K562 (cell line): ENCODE data around the gene MED14. TPM values are rescaled to one million over a fixed set of nuclear protein-coding genes. Genes with fewer than 3 reads are reported as not detected.
A peak's percentile ranks its signal among the peaks of the same experiment; 100 is the strongest.

Experiments used
- ATAC-seq: fragments of 200-7000 bp; cut with Tn5 transposase; 3 replicates; pipeline ENCODE4 v1.9.1; 2020; ENCODE audit warnings: moderate library complexity
- BruUV-seq: library from RNA; stranded (reverse); fragments of 400-500 nt; replicated peaks from 2 replicates; lab custom pipeline; 2021; lab: Mats Ljungman, UMichigan
- CTCF ChIA-PET: fragments of 300-600 bp; formaldehyde crosslinking; extraction: SDS; loops from one replicate; lab custom pipeline; 2021; ENCODE audit warnings: low intra/inter-chr PET ratio; lab: Yijun Ruan, JAX
- POLR2A ChIA-PET: fragments of 300-600, 350-650 bp; sonication (Branson Sonifier 250); formaldehyde crosslinking; extraction: SDS; loops from one replicate; lab custom pipeline; 2021; ENCODE audit warnings: antibody characterized with exemption, inconsistent platforms; lab: Yijun Ruan, JAX
- DNase-seq, 4 experiments: peaks; one replicate each; pipeline versions ENCODE4 v3.0.0 to v3.0.0-alpha.2; 2011 to 2018; ENCODE audit warnings: low spot score in 3 of 4, mixed read lengths in 3 of 4; ENCODE audit errors: extremely low read depth in 1 of 4
- FAIRE-seq: peaks from 2 replicates; lab custom pipeline; 2011; peaks lifted over from hg19 to GRCh38; lab: Jason Lieb, UNC
- H2AFZ ChIP-seq: 2 replicates; pipeline ENCODE4 v1.6.0; 2011; ENCODE audit warnings: low read depth, low read length, control low read depth, inconsistent platforms
- H3K27ac ChIP-seq: fragments of 200-600 bp; 3 replicates; pipeline ENCODE4 v1.8.0; 2011; ENCODE audit warnings: low read depth, mild to moderate bottlenecking, control low read depth, inconsistent platforms, low read length, moderate library complexity, mixed read lengths; ENCODE audit errors: extremely low read depth
- H3K27me3 ChIP-seq, 2 experiments: fragments of 300-600 bp in 1 of 2; 2 replicates in 1 of 2; 3 replicates in 1 of 2; pipeline versions ENCODE4 v1.6.0 to v1.8.0; 2011; ENCODE audit warnings: inconsistent platforms in 2 of 2, low read length in 2 of 2, mild to moderate bottlenecking in 1 of 2, mixed read lengths in 1 of 2, moderate library complexity in 1 of 2; ENCODE audit not compliant: control insufficient read depth in 2 of 2, insufficient read depth in 2 of 2
- H3K36me3 ChIP-seq: fragments of 300-600 bp; 3 replicates; pipeline ENCODE4 v1.8.0; 2011; ENCODE audit warnings: mild to moderate bottlenecking, low read length, inconsistent platforms; ENCODE audit not compliant: control insufficient read depth, insufficient read depth
- H3K4me1 ChIP-seq, 2 experiments: fragments of 200-600 bp in 1 of 2; replicated peaks in 1 of 2; 2 replicates in 1 of 2; 3 replicates in 1 of 2; pipeline versions ENCODE4 v1.5.1 to v1.8.0; 2011; ENCODE audit warnings: inconsistent platforms in 2 of 2, low read length in 2 of 2, mild to moderate bottlenecking in 1 of 2, mixed read lengths in 1 of 2, moderate library complexity in 1 of 2; ENCODE audit not compliant: control insufficient read depth in 2 of 2, insufficient read depth in 2 of 2
- H3K4me2 ChIP-seq: 2 replicates; pipeline ENCODE4 v1.6.1; 2011; ENCODE audit warnings: low read length, control low read depth, inconsistent platforms, mixed read lengths; ENCODE audit not compliant: insufficient read depth
- H3K4me3 ChIP-seq: fragments of 200-600 bp; sonication (generic), shearing (Covaris generic); 2 replicates; pipeline ENCODE4 v1.5.1; 2016; ENCODE audit warnings: control low read depth, inconsistent platforms
- H3K79me2 ChIP-seq: fragments of 200-600 bp; 3 replicates; pipeline ENCODE4 v1.8.0; 2011; ENCODE audit warnings: low read length, inconsistent platforms; ENCODE audit not compliant: control insufficient read depth, insufficient read depth
- H3K9ac ChIP-seq, 2 experiments: 2 replicates each; pipeline versions ENCODE4 v1.6.0 to v1.6.1; 2011; ENCODE audit warnings: low read depth in 2 of 2, low read length in 2 of 2, control low read depth in 1 of 2, inconsistent platforms in 1 of 2, mild to moderate bottlenecking in 1 of 2, mixed read lengths in 1 of 2; ENCODE audit not compliant: insufficient read depth in 1 of 2
- H3K9me1 ChIP-seq: one replicate; pipeline ENCODE4 v1.6.0; 2011; ENCODE audit warnings: inconsistent platforms, mild to moderate bottlenecking, low read length, moderate library complexity; ENCODE audit not compliant: control insufficient read depth, insufficient read depth
- H3K9me3 ChIP-seq: replicated peaks from 2 replicates; pipeline ENCODE4 v1.5.1; 2011; ENCODE audit warnings: low read depth, low read length, inconsistent platforms; ENCODE audit not compliant: control insufficient read depth, insufficient read depth
- H4K20me1 ChIP-seq: replicated peaks from 2 replicates; pipeline ENCODE4 v1.6.1; 2011; ENCODE audit warnings: low read length, inconsistent platforms, mixed read lengths; ENCODE audit not compliant: control insufficient read depth, insufficient read depth
- CHD4 ChIP-seq: fragments of 200-600 bp; sonication (generic); IDR thresholded peaks from 3 replicates; pipeline ENCODE4 v1.6.1; 2012; ENCODE audit warnings: low read depth, mild to moderate bottlenecking, mixed read lengths, low read length, inconsistent platforms; ENCODE audit not compliant: insufficient read depth, insufficient replicate concordance, poor library complexity, severe bottlenecking
- EP300 ChIP-seq: IDR thresholded peaks from 2 replicates; pipeline ENCODE4 v1.6.1; 2012; ENCODE audit warnings: low read length, improper control_type of control experiment
- POLR2G ChIP-seq: fragments of 200-400 bp; formaldehyde crosslinking; IDR thresholded peaks from 2 replicates; pipeline ENCODE4 v1.6.1; 2017; ENCODE audit warnings: low read depth, mild to moderate bottlenecking, antibody characterized with exemption, low read length, moderate library complexity
- POU5F1 ChIP-seq: fragments of 150-350 bp; IDR thresholded peaks from 2 replicates; pipeline ENCODE4 v1.6.1; 2014; ENCODE audit warnings: borderline replicate concordance, low read length, low read depth, mild to moderate bottlenecking; ENCODE audit not compliant: partially characterized antibody
- RB1 ChIP-seq: fragments of 450-650 bp; IDR thresholded peaks from 2 replicates; pipeline ENCODE4 v1.6.1; 2017; ENCODE audit warnings: low read depth, mild to moderate bottlenecking
- TCF7 ChIP-seq: sonication (generic); IDR thresholded peaks from 2 replicates; pipeline ENCODE4 v1.6.1; 2016; ENCODE audit warnings: antibody characterized with exemption, borderline replicate concordance
- ZNF282 ChIP-seq: sonication (generic); formaldehyde crosslinking; IDR thresholded peaks from 2 replicates; pipeline ENCODE4 v1.8.1; 2023; ENCODE audit warnings: missing genetic modification reagents
- ZNF699 ChIP-seq: fragments of 250-450 bp; sonication (Bioruptor Pico); IDR thresholded peaks from 2 replicates; pipeline ENCODE4 v1.8.0; 2021; ENCODE audit warnings: mild to moderate bottlenecking, moderate library complexity; ENCODE audit not compliant: insufficient replicate concordance
- ZNF75A ChIP-seq: fragments of 450-650 bp; formaldehyde crosslinking; IDR thresholded peaks from 2 replicates; pipeline ENCODE4 v1.4.0; 2020; ENCODE audit warnings: mild to moderate bottlenecking
- WGBS: fragments of 100-300 bp; shearing (Covaris generic); methylation state at CpG from one replicate; pipeline ENCODE4 v1.1.6; 2016; ENCODE audit warnings: low coverage, mixed read lengths; ENCODE audit not compliant: insufficient coverage; ENCODE audit errors: missing lambda C conversion rate; 5-methylcytosine and 5-hydroxymethylcytosine counted together
- in situ Hi-C: fragments of 300-500 bp; cut with MboI; formaldehyde crosslinking; loops from 4 replicates; pipeline ENCODE4 v1.15.0; 2018; ENCODE audit warnings: inconsistent platforms, mixed read lengths
- intact Hi-C: fragments of 100-400 bp; cut with micrococcal nuclease; formaldehyde crosslinking; loops from 2 replicates; pipeline ENCODE4 v1.14.2; 2022
- polyA plus RNA-seq, 8 experiments: library from polyadenylated mRNA; depleted of rRNA in 4 of 8; stranded (reverse) in 5 of 8; unstranded in 3 of 8; fragments of >200 nt; fragmentation: Nextera tagmentation in 2 of 8; fragmentation: Illumina TruSeq in 1 of 8; extraction: Ambion mirVana in 2 of 8; extraction: Trizol in 1 of 8; gene quantifications; 2 replicates each; pipeline versions ENCODE4 v1.2.1 to v1.2.3, GENCODE V29; 2011 to 2014; ENCODE audit warnings: inconsistent platforms in 1 of 8, missing spikeins in 1 of 8
- total RNA-seq, 7 experiments: library from RNA; depleted of rRNA in 6 of 7; stranded (reverse); fragments of >200 nt in 6 of 7; fragmentation: Illumina TruSeq in 2 of 7; extraction: Trizol in 2 of 7; gene quantifications; 2 replicates each; pipeline versions ENCODE4 v1.2.1 to v1.2.3, GENCODE V29; 2011 to 2021; ENCODE audit warnings: low replicate concordance in 1 of 7

MED14 gene
- total and polyA plus RNA-seq, 9 of the 15 experiments (the other 6 are each of a cell fraction or from before 2014, with no cell fraction given), result 9.2 to 35.3 (median 18.7) TPM

- intact Hi-C loops, result loop anchor here (5.0 kb wide), 1 partner anchor 83 kb away; no protein-coding TSS in a partner anchor
- peak overlapping the region; percentile 80 for H3K4me3 ChIP-seq
- peak; percentile 44 for ATAC-seq
- DNase-seq, result peak in 1 of 4 experiments; percentile 34
- POLR2A ChIA-PET, result interaction anchor here (0.5 to 0.9 kb wide), 5 partner anchors 10 to 736 kb away, joined by 3 to 4 read pairs (median 3); no protein-coding TSS in a partner anchor
- H3K4me2 ChIP-seq, result peak overlapping the region; percentile 76
- H3K9me1 ChIP-seq, result no peaks in the 10 kb centered on the region
- 0 out of 2 replicates have a peak, but pooled peaks have one; percentile 13 for TF ChIP-seq RB1
- TF ChIP-seq ZNF699, result no peak
- no peak for TF ChIP-seq ZNF282 (CRISPR knock-in tag)
- TF ChIP-seq POU5F1, result no peak
- TF ChIP-seq, all 486 proteins: peak for 1
- H4K20me1 ChIP-seq, result peaks cover 7% of the 10 kb centered on the region
- peak overlapping the region; percentile 96 for H2AFZ ChIP-seq
- in situ Hi-C loops, result no loop called here
- peaks cover 6% of the 10 kb centered on the region in 2 experiments; a peak in 4 of 5 replicates for H3K4me1 ChIP-seq
- CTCF ChIA-PET, result interaction anchor here (0.6 kb wide), 1 partner anchor 725 kb away, joined by 3 read pairs; no protein-coding TSS in a partner anchor
- H3K79me2 ChIP-seq, result peaks cover 49% of the 10 kb centered on the region
- peaks cover 4% of the 10 kb centered on the region; the same call in 1 of the 3 replicates for H3K36me3 ChIP-seq
- FAIRE-seq, result no peak
- H3K9ac ChIP-seq, result peak overlapping the region; percentile 84 to 96
- no peaks in the 10 kb centered on the region for H3K27me3 ChIP-seq
- H3K27ac ChIP-seq, result peak overlapping the region; percentile 87; the same call in 2 of the 3 replicates
- BruUV-seq, result no TSS peak
- no peaks in the 10 kb centered on the region for H3K9me3 ChIP-seq
- 0% methylated on average over 2 of the region's 20 CpGs for WGBS
Observed at GRCh38 chrX:40734971-40735324, 394 bp downstream of the MED14 start.

GRCh38 chrX:40733706-40734105 is 1.6 kb downstream of the MED14 start:
- Histone ChIP-seq H2AFZ (no peak overlapping the region), H3K4me2 (peak overlapping the region; percentile 76), H4K20me1 (peaks cover 10% of the 10 kb centered on the region), H3K9ac (peak overlapping the region in 1 of 2 experiments; percentile 84; a peak in 1 of 4 replicates), H3K36me3 (peaks cover 10% of the 10 kb centered on the region; the same call in 1 of the 3 replicates), H3K4me1 (peaks cover 6 to 11% of the 10 kb centered on the region in 2 experiments; a peak in 4 of 5 replicates), H3K4me3 (peak overlapping the region; percentile 80), H3K27me3 (no peaks in the 10 kb centered on the region), H3K9me3 (no peaks in the 10 kb centered on the region), H3K27ac (no peak overlapping the region), H3K9me1 (no peaks in the 10 kb centered on the region), H3K79me2 (peaks cover 60% of the 10 kb centered on the region)
- ATAC-seq (no peak), DNase-seq (no peak), FAIRE-seq (no peak)
- TF ChIP-seq POLR2G, result no peak
- no peak for TF ChIP-seq ZNF75A (CRISPR knock-in tag)
- no peak for TF ChIP-seq TCF7
- TF ChIP-seq EP300, result no peak
- no peak for TF ChIP-seq CHD4
- WGBS, result 55% methylated on average over 2 of the region's 2 CpGs
- BruUV-seq, result no TSS peak
- intact Hi-C loops (no loop called here), in situ Hi-C loops (no loop called here)
- ChIA-PET CTCF (no interaction called here), POLR2A (no interaction called here)
